ENCODE measurements around the gene STX8.
"Not testable (repeated sequence)": the region's sequence is repeated elsewhere in the genome, so short reads cannot be mapped to it uniquely, and the experiment has no call there.

The STX8 gene, protein sequence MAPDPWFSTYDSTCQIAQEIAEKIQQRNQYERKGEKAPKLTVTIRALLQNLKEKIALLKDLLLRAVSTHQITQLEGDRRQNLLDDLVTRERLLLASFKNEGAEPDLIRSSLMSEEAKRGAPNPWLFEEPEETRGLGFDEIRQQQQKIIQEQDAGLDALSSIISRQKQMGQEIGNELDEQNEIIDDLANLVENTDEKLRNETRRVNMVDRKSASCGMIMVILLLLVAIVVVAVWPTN

DNA sequence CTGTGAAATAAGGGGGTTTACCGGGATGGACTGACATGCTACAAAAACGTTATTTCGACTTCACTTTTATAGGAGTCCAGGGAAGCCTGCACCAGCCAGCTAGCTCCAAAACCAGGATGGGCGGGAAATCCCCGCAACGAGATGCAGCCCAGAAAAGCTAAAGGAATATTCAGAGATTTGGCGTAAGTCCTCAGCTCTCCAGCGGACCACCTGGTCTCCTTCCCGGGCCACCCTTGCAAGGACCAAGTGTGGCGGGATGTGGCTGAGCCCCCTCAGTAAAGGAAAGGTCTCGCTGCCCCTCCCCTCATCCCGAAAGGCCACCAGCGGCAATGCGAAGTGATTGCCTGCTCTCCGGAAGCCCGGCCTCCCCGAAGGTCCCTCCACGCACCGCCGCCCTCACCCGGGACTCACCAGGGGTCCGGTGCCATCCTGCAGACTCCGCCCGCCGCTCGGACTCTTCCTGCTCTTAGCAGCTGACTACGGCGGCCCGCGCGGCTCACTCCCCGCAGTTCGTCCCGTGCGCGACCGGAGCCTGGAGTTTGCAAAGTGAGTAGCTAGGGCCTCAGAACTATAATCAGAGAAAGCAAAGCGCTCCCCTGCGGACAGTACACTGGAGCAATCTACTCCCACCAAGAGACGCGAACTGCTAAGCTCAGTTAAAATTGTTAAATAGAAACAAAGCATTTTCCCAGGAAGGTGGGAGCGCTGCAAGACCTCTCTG lies at the start of gene STX8:
TSS of gene STX8 (minus strand) at position 440 of the 721 bp plus-strand sequence. CDS start at position 428, 12 bp downstream.
- peak; percentile 54 to 62 for DNase-seq (ENCODE audit: low read depth in 2 of 2)

DNA sequence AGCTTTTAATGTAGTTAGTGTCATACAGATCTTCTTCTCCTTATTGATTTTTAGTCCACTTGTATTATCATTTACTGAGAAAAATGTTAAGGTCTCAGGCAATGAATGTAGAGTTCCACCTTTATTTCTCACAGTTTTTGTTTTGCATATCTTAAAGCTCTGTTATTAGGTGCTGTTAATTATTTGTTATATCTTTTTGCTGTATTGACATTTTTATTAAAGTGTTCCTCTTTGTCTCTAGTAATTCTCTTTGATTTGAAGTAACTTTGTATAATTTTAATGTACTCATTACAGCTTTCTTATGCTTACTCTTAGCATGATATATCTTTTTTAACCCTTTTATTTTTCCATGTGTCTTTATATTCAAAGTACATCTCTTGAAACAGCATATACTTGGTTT lies 47.3 kb upstream of the STX8 start:
- no peak for DNase-seq (ENCODE audit: low read depth in 2 of 2)

DNA sequence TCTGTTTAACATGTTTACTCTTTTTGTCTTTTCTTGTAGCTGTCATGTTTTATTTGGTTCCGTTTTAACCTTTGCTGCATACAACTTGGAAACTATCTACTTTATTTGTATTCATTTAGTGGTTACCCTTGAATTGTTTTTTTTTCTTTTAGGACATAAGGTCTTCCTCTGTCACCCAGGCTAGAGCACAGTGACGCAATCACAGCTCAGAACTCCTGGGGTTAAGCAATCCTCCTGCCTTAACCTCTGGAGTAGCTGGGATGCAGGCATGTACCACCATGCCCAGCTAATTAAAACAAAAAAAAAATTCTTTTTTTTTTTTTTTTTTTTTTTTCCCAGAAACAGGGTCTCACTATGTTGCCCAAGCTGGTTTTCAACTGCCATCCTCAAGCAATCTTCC lies 39.9 kb upstream of the STX8 start:
- DNase-seq (ENCODE audit: low read depth in 2 of 2) = no peak

DNA sequence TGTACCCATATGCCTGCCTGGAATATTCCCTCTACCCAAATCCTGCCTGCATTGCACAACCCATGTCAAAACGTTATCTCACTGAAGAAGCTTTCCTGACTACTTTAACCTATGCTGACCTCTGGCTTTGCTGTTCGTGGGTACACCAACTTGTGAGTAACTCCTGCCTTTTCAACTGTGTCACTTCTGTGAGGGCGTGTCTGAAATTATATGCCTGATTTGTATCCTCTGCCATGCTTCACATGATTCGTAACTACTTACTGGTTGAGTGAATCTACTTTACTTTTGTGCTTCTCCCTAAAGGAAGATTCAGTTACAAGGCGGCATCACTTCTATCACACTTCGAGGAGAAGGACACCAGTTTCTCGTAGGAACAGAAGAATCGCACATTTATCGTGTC lies 36.4 kb upstream of the STX8 start:
- DNase-seq (ENCODE audit: low read depth in 2 of 2) = no peak

DNA sequence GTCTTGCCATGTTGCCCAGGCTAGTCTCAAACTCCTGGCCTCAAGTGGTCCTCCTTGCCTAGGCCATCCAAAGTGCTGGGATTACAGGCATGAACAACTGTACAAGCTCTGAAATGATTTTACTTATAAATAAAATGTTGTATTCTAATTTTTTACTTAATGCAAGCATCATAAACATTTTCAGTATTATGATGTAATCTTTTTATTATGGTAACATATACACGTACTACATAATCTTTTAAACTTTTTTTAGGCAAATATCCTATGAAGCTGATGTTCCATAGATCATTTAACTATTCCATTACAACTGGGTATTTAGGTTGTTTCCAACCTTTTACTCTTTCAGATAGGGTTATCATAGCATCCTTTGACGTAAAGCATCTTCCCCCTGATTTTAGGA lies 35.9 kb upstream of the STX8 start:
- DNase-seq (ENCODE audit: low read depth in 2 of 2) = no peak

DNA sequence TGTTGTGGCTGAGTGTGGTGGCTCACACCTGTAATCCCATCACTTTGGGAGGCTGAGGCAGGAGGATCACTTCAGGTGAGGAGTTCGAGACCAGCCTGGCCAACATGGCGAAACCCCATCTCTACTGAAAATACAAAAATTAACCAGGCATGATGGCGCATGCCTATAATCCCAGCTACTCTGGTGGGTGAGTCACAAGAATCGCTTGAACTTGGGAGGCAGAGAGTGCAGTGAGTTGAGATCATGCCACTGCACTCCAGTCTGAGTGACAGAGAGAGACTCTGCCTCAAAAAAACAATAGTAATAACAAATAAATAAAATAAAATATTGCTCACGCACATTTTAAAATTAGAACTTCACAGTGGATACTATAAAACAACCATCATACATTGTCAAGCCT lies 31.4 kb upstream of the STX8 start:
- not testable (repeated sequence) for DNase-seq (ENCODE audit: low read depth in 2 of 2)

DNA sequence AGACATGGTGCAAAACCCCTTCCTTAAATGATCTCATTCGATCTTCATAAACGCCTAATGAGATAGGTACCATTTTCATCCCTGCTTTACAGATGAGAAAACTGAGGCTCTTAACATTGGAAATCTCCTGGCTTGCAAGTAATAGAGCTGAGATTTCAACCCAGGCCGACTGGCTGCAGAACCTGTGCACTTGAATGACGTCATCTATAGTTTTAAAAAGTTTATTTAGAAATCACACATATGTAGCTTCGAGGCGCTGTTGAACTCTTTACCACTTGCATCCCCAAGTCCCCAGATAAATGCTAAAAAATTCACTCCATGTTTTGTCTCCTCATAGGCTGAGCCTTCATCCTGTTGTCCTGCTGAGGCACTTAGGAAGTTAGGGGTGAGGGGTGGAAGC lies 30.8 kb upstream of the STX8 start:
- DNase-seq (ENCODE audit: low read depth in 2 of 2) = no peak

DNA sequence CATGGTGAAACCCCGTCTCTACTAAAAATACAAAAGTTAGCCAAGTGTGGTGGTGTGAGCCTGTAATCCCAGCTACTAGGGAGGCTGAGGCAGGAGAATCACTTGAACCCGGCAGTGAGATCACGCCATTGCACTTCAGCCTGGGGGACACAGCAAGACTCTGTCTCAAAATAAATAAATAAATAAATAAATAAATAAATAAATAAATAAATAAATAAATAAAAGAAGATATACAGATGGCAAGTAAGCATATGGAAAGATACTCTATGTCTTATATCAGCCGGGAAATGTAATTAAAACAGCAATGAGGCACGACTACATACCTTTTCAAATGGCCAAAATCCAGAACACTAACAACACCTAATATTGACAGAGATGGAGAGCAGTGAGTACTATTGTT lies 29.0 kb upstream of the STX8 start:
- not testable (repeated sequence) for DNase-seq (ENCODE audit: low read depth in 2 of 2)

DNA sequence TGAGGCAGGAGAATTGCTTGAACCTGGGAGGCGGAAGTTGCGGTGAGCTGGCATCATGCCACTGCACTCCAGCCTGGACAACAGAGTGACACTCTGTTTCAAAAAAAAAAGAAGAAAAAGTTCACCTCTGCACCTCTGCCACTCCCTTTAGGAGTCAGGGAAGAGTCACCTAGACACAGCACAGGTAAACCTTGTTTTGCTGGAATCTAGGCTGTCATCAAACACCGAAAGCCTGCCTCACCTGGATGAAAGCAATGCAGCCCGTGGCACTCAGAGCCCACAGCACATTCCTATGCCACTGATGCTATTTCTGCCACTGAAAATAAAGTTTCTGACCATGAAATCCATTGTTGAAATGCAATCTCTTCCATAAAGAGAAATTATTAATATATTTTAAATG lies 23.0 kb upstream of the STX8 start:
- DNase-seq (ENCODE audit: low read depth in 2 of 2) = no peak

DNA sequence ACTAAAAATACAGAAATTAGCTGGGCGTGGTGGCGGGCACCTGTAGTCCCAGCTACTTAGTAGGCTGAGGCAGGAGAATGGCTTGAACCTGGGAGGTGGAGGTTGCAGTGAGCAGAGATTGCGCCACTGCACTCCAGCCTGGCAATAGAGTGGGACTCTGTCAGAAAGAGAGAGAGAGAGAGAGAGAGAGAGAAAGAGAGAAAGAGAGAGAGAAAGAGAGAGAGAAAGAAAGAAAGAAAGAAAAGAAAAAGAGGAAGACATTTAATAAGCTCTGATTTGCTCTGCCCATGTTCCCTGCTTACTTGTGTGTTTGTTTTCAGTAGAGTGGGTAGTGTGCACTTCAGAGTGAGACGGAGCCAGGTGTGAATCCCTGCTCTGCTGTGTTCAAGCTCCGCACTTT lies 22.0 kb upstream of the STX8 start:
- DNase-seq (ENCODE audit: low read depth in 2 of 2) = not testable (repeated sequence)

DNA sequence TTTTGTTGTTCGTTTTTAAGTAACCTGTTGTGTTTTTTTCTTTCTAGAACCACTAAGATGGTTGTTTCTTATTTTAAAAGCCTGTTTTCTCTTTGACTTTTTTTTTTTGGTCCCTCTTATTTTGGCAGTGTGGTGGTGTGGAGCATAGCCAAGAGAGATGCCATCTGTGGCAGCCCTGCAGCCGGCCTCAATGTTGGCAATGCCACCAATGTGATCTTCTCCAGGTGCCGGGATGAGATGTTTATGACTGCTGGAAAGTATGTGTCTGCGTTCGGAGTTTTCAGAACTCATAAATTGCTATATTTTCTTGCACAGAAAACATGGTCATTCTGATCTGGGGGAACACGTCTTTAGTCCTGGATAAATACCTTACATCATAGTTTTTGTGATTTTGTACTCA lies 18.4 kb upstream of the STX8 start:
- DNase-seq (ENCODE audit: low read depth in 2 of 2) = no peak

DNA sequence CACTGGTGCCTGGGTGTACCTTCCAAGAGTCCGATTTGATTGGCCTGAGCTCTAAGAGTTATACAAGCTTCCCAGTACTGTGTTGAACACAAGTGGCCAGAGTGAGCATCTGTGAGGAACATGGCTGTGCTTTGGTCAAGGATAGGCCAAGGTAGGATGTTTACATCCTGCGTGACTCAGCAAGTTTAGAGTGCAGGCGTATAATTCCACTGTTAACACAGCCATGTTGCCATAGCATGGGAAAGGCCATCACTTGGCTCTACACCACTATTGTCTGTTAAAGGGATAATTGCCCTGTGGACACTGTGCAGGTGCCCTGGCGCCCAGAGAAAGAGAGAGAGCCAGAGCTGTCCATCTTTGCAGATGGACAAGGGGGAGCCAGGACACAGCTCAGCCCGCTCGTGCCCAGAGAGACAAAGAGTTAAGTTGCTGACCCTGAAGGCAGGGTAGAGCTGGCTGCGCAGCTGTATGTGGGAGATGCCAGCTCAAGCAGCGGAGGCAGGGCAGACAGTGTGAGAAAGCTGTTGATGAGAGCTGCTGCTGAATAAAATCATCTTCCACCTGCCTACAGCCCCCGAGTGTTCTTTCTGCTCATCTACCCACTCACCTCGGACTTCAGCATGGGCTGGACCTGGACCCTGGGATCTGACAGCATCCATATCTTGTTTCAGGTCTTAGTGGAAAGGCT lies 12.5 kb upstream of the STX8 start:
- no peak for DNase-seq (ENCODE audit: low read depth in 2 of 2)

DNA sequence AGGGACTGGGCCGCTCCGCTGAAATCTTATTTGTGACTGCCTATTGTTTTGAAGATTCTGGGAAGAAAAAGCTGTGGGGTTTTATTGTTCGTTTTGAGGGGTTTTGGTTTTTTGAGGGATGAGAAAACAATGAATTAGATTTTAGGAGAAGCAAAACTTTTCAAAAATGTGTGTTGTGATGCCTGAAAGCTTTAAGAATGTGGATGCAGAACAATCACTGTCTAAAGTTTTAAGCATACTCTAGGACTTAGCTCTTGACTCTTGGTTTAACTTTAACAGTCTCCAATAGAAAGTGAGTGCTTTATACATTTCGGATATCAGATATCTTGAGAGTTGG lies 1.7 kb upstream of the STX8 start:
- DNase-seq (ENCODE audit: low read depth in 2 of 2) = no peak

DNA sequence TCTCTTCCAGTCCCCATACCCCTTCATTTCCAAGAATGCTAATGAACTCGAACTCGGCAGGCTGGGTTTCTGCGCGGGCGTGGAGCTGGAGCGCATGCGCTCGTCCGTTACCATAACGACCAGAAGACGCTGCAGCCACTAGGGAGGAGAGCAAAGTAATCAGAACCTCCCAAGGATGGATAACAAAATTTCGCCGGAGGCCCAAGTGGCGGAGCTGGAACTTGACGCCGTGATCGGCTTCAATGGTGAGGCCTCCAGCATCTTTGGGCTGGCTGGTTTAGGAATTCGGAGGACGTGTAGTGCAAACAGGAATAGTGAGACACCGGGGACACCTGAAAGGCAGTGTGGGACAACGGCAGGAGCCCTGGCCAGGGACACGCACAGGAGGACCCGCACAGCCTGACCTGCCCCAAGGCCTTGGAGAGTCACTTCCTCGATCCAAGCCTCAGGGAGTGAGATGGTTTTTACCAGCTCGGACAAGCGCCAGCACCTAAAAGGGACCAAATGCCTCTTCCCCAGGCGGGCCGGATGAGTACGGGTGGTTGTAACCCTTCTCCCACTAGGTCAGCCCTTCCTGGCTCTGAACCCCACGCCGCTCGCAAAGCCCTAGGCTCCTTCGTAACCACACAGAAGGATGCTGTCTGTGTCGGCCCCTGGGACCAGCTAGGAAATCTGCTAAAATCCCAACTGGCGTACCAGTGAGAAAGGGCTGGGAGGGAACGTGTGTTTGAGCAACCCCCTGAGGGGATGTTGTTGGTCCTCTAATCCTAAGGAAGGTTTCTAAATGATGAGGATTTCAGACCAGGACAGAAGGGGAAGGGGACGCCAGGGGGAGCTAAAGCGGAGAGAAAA lies 1.1 kb upstream of the STX8 start, which contains the start of gene CFAP52:
TSS of gene CFAP52 (plus strand) at position 122 of the 852 bp plus-strand sequence. CDS start at position 176, 54 bp downstream.
- peak; percentile 44 to 58 for DNase-seq (ENCODE audit: low read depth in 2 of 2)

DNA sequence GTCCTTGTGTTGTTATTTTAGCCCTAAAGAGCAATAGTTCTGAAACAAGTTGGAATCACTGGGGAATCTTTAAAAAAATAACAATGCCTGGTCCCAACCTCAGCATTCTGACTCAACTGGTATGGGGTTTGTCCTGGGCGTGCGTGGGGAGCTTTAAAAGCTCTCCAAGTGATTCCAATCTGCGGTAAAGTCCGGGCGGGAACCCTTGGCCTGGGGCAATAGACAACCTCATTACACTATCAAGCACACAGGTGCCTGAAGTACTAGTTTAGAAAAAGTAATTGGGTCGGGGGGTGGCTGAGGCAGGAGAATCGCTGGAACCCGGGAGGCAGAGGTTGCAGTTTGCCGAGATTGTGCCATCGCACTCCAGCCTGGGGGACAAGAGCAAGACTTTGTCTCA lies 4.4 kb downstream of the STX8 start:
- no peak for DNase-seq (ENCODE audit: low read depth in 2 of 2)

DNA sequence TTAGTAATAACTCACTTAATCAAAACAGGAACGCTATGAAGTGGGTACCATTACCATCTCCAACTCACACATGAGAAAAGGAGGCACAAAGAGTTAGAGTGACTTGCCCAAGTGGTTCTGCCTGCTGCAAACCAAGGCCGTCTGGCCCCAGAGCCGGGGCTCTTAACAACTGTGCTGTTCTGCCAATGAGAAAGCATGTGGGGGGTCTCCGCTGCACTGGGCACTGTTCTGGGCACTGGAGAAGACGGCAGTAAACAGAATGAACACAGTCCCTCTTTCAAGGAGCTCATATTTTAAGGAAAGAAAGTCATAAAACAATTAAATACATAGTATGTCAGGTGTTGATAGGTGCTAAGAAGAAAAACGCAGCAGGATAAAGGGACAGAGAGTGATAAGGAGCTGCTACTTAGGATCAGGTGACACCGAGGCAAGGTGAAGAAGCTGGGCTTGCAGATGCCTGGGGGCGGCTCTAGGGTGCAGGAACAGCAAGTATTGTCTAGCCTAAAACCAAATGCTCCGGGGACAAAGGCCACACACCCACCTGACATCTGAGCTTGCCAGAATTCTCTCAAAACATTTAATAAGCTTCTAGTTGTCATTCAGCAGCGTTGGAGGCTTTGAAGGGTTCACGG lies 6.5 kb downstream of the STX8 start:
- no peak for DNase-seq (ENCODE audit: low read depth in 2 of 2)

DNA sequence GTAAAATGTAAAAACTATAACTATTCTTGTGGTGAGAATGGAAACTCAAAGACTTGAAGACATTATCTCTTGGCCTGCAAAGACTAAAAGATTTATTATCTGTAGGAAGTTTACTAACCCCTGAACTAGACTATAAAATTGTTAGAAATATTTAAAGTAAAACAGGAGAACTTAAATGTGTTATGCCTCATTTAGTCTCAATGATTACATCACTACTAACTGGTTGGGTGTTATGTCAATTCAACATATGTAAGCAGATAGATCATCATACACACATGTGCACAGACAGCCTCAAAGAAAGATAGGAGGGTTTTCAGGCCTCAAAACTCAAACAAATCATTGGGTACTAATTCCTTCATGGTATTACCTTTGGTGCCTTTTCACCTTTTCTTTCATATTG lies 7.6 kb downstream of the STX8 start:
- no peak for DNase-seq (ENCODE audit: low read depth in 2 of 2)

DNA sequence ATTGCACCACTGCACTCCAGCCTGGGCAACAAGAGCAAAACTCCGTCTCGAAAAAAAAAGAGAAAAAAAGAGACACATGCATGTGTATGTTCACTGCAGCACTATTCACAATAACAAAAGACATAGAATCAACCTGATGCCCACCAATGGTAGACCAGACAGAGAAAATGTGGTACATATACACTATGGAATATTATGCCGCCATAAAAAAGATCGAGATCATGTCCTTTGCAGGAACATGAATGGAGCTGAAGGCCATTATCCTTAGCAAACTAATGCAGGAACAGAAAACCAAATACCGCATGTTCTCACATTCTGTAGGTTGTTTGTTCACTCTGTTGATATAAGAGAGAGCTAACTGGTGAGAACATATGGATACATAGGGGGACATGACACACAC lies 8.9 kb downstream of the STX8 start:
- DNase-seq (ENCODE audit: low read depth in 2 of 2) = not testable (repeated sequence)

DNA sequence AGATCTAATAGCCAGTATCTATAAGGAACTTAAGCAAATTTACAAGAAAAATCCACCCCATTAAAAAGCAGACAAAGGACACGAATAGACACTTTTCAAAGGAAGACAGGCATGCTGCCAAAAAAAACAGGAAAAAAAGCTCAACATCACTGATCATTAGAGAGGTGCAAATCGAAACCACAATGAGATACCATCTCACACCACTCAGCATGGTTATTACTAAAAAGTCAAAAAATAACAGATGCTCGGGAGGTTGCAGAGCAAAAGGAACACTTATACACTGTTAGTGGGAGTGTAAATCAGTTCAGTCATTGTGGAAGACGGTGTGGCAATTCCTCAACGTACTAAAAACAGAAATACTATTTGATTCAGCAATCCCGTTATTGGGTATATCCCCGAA lies 9.6 kb downstream of the STX8 start:
- DNase-seq (ENCODE audit: low read depth in 2 of 2) = no peak

DNA sequence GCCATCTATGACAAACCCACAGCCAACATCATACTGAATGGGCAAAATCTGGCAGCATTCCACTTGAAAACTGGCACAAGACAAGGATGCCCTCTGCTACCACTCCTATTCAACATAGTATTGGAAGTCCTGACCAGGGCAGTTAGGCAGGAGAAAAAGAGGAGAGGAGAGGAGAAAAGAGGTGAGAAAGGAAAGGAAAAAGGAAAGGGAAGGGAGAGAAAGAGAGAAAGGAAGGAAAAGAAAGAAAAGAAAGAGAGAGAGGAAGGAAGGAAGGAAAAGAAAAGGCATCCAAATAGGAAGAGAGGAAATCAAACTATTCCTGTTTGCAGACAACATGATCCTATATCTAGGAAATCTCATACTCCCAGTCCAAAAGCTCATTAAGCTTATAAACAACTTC lies 11.5 kb downstream of the STX8 start:
- no peak for DNase-seq (ENCODE audit: low read depth in 2 of 2)

DNA sequence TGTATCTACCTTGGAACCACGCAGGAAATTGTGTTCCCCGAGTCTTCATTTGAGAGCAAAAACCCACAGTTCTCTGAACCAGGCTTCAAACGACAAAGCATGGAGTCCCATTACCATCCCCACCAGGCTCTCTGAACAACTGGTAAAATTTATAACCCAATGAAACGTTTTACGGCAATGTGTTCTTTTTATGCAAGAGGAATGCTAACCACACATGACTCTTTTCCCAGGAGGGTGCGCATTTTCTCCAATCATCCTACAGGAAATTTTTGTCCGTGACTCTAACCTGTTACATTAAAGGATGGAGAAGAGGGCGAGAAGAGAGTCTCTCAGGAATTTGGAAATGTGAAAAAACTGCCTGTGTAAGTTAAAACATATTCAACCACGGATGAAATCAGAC lies 17.8 kb downstream of the STX8 start:
- DNase-seq (ENCODE audit: low read depth in 2 of 2) = no peak

Measured in stimulated activated CD8-positive, alpha-beta memory T cell treated with anti-CD3 and anti-CD28 coated beads, Interleukin-2, amount 100 ng/mL, for 1 hour (primary cell).